Central memory CD8-positive, alpha-beta T cell (primary cell): ENCODE measurements around the gene MBD4.
A peak's percentile ranks its signal among the peaks of the same experiment; 100 is the strongest.

Experiments
- ATAC-seq: fragments of 150-1000 bp; cut with Tn5 transposase; replicated peaks from 2 replicates; pipeline ENCODE4 v1.10.0; 2022; ENCODE audit warnings: mild to moderate bottlenecking, moderate FRiP score, moderate number of reproducible peaks; ENCODE audit not compliant: poor library complexity, severe bottlenecking; ENCODE audit errors: extremely low read depth
- DNase-seq, 2 donors: peaks; one replicate each; pipeline ENCODE4 v3.0.0; 2021; ENCODE audit warnings: low spot score in 2 of 2
- H3K27ac Mint-ChIP-seq: one replicate; pipeline ENCODE4 v1.8.0; 2022; ENCODE audit warnings: low read depth, mild to moderate bottlenecking, moderate library complexity, mixed read lengths
- H3K27me3 Mint-ChIP-seq: one replicate; pipeline ENCODE4 v1.8.0; 2022; ENCODE audit warnings: mixed read lengths
- H3K36me3 Mint-ChIP-seq: one replicate; pipeline ENCODE4 v1.8.0; 2022; ENCODE audit warnings: mild to moderate bottlenecking, moderate library complexity, mixed read lengths; ENCODE audit not compliant: insufficient read depth
- H3K4me1 Mint-ChIP-seq: one replicate; pipeline ENCODE4 v1.8.0; 2022; ENCODE audit warnings: mixed read lengths
- H3K4me3 Mint-ChIP-seq: one replicate; pipeline ENCODE4 v1.8.0; 2022; ENCODE audit warnings: mild to moderate bottlenecking, moderate library complexity, mixed read lengths
- H3K9me3 Mint-ChIP-seq: one replicate; pipeline ENCODE4 v1.8.0; 2022; ENCODE audit warnings: mixed read lengths

MBD4 gene

DNA sequence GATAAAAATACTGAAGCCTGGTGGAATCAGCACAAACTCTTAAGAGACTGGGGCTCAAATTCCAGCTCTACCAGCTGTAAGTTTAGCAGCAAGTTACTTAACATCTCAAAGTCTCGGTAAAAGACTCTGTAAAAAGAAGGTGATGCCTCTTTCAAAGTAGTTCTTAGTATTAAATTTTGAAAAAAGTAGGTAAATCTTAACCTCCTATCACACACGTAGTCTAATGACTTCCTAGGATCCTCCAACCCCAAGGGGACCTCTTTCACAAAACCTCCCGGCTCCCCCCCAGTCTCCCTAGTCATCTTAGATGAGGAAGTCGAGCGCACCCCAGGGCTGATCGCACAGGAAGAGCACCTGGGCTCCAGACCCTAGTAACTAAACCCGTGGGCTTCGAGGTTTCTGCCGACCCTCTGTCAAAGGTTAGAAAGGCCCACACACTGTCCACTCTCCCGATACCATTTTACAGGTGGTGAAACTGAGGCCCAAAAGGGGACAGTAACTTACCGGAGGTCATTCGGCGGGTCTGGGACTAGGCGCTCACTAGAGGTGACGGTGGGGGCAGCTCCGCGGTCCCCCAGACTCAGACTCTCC lies 427 bp downstream of the MBD4 start:
- ATAC-seq = peak; percentile 11
- peak in 1 of 2 donors; percentile 16 for DNase-seq
- Mint-ChIP-seq H3K4me3 (peak overlapping the region; percentile 83), H3K4me1 (peaks cover 62% of the 10 kb centered on the region), H3K27ac (peak overlapping the region; percentile 94), H3K27me3 (no peaks in the 10 kb centered on the region), H3K9me3 (no peaks in the 10 kb centered on the region), H3K36me3 (peaks cover 35% of the 10 kb centered on the region)

- Mint-ChIP-seq H3K4me1 (peaks cover 36% of the 10 kb centered on the region), H3K27me3 (no peaks in the 10 kb centered on the region), H3K27ac (no peak overlapping the region), H3K36me3 (peaks cover 55% of the 10 kb centered on the region), H3K9me3 (no peaks in the 10 kb centered on the region), H3K4me3 (no peak overlapping the region)
- ATAC-seq = no peak
- no peak for DNase-seq
Observed at GRCh38 chr3:129435367-129435766, 4.4 kb downstream of the MBD4 start.

GRCh38 chr3:129434140-129434539 lies 5.6 kb downstream of the MBD4 start:
- Mint-ChIP-seq H3K4me1 (peaks cover 32% of the 10 kb centered on the region), H3K9me3 (no peaks in the 10 kb centered on the region), H3K27me3 (no peaks in the 10 kb centered on the region), H3K36me3 (peaks cover 49% of the 10 kb centered on the region), H3K4me3 (no peak overlapping the region), H3K27ac (no peak overlapping the region)
- DNase-seq = no peak
- no peak for ATAC-seq

DNA sequence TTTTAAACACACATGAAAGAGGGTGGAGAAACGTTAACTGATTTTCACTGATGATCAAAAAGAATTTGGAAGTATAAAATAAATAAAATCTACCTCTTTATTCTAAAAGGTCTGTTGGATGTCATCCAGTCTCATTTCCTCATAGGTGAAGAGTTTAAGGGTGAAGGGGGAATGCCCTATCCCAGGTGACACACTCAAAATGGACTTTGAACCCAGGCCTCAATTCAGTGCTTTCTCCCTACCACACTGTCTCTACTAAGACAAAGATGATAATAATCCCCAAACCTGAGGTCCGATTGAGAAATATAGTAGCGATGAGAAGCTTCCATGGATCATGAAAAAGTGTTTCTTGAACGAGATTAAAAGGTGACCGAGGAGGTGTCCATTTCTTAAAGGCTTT lies 6.2 kb downstream of the MBD4 start:
- peaks cover 32% of the 10 kb centered on the region for H3K4me1 Mint-ChIP-seq
- H3K27me3 Mint-ChIP-seq = no peaks in the 10 kb centered on the region
- no peaks in the 10 kb centered on the region for H3K9me3 Mint-ChIP-seq
- DNase-seq = no peak
- H3K27ac Mint-ChIP-seq = no peak overlapping the region
- H3K4me3 Mint-ChIP-seq = no peak overlapping the region
- peaks cover 49% of the 10 kb centered on the region for H3K36me3 Mint-ChIP-seq
- no peak for ATAC-seq

GRCh38 chr3:129432671-129433070 lies 7.1 kb downstream of the MBD4 start:
- H3K27me3 Mint-ChIP-seq = no peaks in the 10 kb centered on the region
- H3K4me3 Mint-ChIP-seq = no peak overlapping the region
- no peak for DNase-seq
- H3K9me3 Mint-ChIP-seq = no peaks in the 10 kb centered on the region
- no peak overlapping the region for H3K27ac Mint-ChIP-seq
- H3K36me3 Mint-ChIP-seq = peaks cover 49% of the 10 kb centered on the region
- no peak for ATAC-seq
- H3K4me1 Mint-ChIP-seq = peaks cover 32% of the 10 kb centered on the region

GRCh38 chr3:129432036-129432435 lies 7.7 kb downstream of the MBD4 start:
- no peak overlapping the region for H3K4me3 Mint-ChIP-seq
- H3K27ac Mint-ChIP-seq = no peak overlapping the region
- peaks cover 33% of the 10 kb centered on the region for H3K4me1 Mint-ChIP-seq
- no peaks in the 10 kb centered on the region for H3K27me3 Mint-ChIP-seq
- DNase-seq (no peak), ATAC-seq (no peak)
- no peaks in the 10 kb centered on the region for H3K9me3 Mint-ChIP-seq
- H3K36me3 Mint-ChIP-seq = peaks cover 49% of the 10 kb centered on the region

GRCh38 chr3:129429602-129430001 lies 10.1 kb downstream of the MBD4 start:
- ATAC-seq = no peak

GRCh38 chr3:129429080-129429451 lies 10.7 kb downstream of the MBD4 start:
- ATAC-seq = no peak
- Mint-ChIP-seq H3K4me1 (peaks cover 14% of the 10 kb centered on the region), H3K36me3 (peaks cover 35% of the 10 kb centered on the region), H3K27me3 (no peaks in the 10 kb centered on the region), H3K27ac (no peak overlapping the region), H3K9me3 (no peaks in the 10 kb centered on the region), H3K4me3 (no peak overlapping the region)
- DNase-seq = no peak

More at GRCh38 chr3:129429602-129430001, 10.1 kb downstream of the MBD4 start:
- H3K27ac Mint-ChIP-seq = no peak overlapping the region
- DNase-seq = no peak
- H3K9me3 Mint-ChIP-seq = no peaks in the 10 kb centered on the region
- H3K4me1 Mint-ChIP-seq = peaks cover 14% of the 10 kb centered on the region
- H3K27me3 Mint-ChIP-seq = no peaks in the 10 kb centered on the region
- peaks cover 36% of the 10 kb centered on the region for H3K36me3 Mint-ChIP-seq
- H3K4me3 Mint-ChIP-seq = no peak overlapping the region

GRCh38 chr3:129428376-129429079 lies 11.2 kb downstream of the MBD4 start, which contains the start of gene EFCAB12:
TSS of gene EFCAB12 (minus strand) at chr3:129428636. CDS start at chr3:129428488, 148 bp downstream.
- DNase-seq (peak; percentile 73 to 80), ATAC-seq (peak; percentile 95)
- no peaks in the 10 kb centered on the region for H3K9me3 Mint-ChIP-seq
- peak within 1 kb of the TSS; percentile 69 for H3K4me3 Mint-ChIP-seq
- no peaks in the 10 kb centered on the region for H3K27me3 Mint-ChIP-seq
- peaks cover 19% of the 10 kb centered on the region for H3K4me1 Mint-ChIP-seq
- H3K36me3 Mint-ChIP-seq = peaks cover 29% of the 10 kb centered on the region
- H3K27ac Mint-ChIP-seq = peak within 1 kb of the TSS; percentile 45

- ATAC-seq (no peak), DNase-seq (no peak)
- H3K9me3 Mint-ChIP-seq = no peaks in the 10 kb centered on the region
- H3K27ac Mint-ChIP-seq = peak overlapping the region; percentile 45
- peak overlapping the region; percentile 69 for H3K4me3 Mint-ChIP-seq
- H3K36me3 Mint-ChIP-seq = peaks cover 29% of the 10 kb centered on the region
- no peaks in the 10 kb centered on the region for H3K27me3 Mint-ChIP-seq
- peaks cover 19% of the 10 kb centered on the region for H3K4me1 Mint-ChIP-seq
Observed at GRCh38 chr3:129428007-129428375, 11.8 kb downstream of the MBD4 start.

DNA sequence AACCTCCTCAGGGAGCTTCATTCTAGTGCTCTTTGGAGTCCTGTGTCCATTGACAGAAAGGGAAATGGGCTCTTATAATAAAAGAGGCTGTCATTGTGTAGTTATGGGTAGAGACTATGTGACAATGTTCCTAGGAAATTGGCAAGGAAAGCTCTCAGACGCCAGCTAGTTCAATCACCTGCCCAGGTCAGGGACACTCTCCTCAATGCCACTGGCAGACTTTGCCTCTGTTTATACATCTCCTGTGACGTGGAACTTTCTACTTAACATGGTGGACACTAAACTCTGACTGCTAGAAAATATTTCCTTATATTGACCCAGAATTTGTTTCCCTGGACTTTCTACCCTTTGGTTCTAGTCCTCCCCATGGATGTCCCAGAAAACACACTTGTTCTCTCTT lies 14.1 kb downstream of the MBD4 start:
- H3K36me3 Mint-ChIP-seq = peaks cover 15% of the 10 kb centered on the region
- no peaks in the 10 kb centered on the region for H3K27me3 Mint-ChIP-seq
- no peak overlapping the region for H3K4me3 Mint-ChIP-seq
- peaks cover 19% of the 10 kb centered on the region for H3K4me1 Mint-ChIP-seq
- DNase-seq (no peak), ATAC-seq (no peak)
- no peaks in the 10 kb centered on the region for H3K9me3 Mint-ChIP-seq
- no peak overlapping the region for H3K27ac Mint-ChIP-seq

- Mint-ChIP-seq H3K27ac (no peak overlapping the region), H3K4me1 (peaks cover 19% of the 10 kb centered on the region)
Observed at GRCh38 chr3:129425213-129425612, 14.5 kb downstream of the MBD4 start.

DNA sequence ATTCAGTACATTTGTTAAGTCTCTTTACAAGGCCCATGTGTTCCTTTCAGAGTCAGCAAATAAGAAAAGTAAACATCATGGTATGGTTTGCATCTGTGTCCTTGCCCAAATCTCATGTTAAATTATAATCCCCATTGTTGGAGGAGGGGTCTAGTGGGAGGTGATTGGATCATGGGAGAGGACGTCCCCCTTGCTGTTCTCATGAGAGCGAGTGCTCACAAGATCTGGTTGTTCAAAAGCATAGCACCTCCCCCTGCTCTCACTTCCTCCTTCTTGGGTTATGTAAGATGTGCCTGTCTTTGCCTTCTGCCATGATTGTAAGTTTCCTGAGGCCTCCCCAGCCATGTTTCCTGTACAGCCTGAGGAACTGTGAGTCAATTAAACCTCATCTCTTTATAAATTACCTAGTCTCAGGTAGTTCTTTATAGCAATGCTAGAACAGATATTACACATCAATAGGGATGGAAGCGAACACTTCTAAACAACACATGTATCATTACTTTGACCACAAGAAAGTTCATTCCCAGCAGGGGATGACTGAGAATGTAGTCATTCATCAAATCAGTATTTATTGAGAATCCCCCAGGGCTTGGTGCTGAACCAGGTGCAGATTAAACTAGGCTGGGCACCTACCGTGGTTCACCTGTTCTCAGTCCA lies 15.4 kb downstream of the MBD4 start:
- peaks cover 19% of the 10 kb centered on the region for H3K4me1 Mint-ChIP-seq
- DNase-seq (no peak), ATAC-seq (no peak)
- no peak overlapping the region for H3K27ac Mint-ChIP-seq
- no peaks in the 10 kb centered on the region for H3K27me3 Mint-ChIP-seq
- H3K4me3 Mint-ChIP-seq = no peak overlapping the region
- no peaks in the 10 kb centered on the region for H3K9me3 Mint-ChIP-seq
- peaks cover 9% of the 10 kb centered on the region for H3K36me3 Mint-ChIP-seq

More at GRCh38 chr3:129425213-129425612, 14.5 kb downstream of the MBD4 start:
- H3K36me3 Mint-ChIP-seq = peaks cover 13% of the 10 kb centered on the region
- DNase-seq = no peak
- no peaks in the 10 kb centered on the region for H3K27me3 Mint-ChIP-seq
- H3K9me3 Mint-ChIP-seq = no peaks in the 10 kb centered on the region
- no peak for ATAC-seq
- no peak overlapping the region for H3K4me3 Mint-ChIP-seq
